C4-2B (cell line): Measurements from ENCODE around the gene SEMG2.

Experiments used
- CTCF ChIP-seq: fragments of 450-650 bp; conservative IDR thresholded peaks from 2 replicates; pipeline ENCODE4 v1.5.1; 2017; ENCODE audit warnings: mild to moderate bottlenecking
- ZFX ChIP-seq: fragments of 450-650 bp; IDR thresholded peaks from 2 replicates; pipeline ENCODE4 v1.6.1; 2017

DNA sequence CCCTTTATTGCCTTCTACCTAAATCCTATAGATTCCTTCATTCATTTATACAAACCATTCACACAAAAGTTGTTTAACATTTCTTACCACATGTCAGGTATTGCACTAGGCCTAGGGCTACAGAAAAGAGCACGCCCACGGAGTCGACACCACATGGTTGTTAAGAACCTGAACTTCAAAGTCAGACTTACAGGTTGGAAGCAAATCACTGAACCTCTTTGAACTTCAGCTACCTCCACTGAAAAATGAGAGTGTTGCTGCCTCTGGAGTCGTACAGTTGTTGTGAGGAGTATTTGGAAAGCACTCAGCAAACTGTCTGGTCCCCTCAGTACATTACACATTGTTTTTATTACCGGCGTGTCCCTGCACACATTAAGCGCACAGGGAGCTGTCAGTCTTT, 36.5 kb downstream of the SEMG2 start:
- TF ChIP-seq CTCF (no peak), ZFX (no peak)
